Measurements from ENCODE around the gene ANXA8.

The ANXA8 gene

GRCh38 chr10:47451273-47451997 lies 32.5 kb downstream of the ANXA8 start:
- DNase-seq, result no peak
- no peak overlapping the region for H3K27ac ChIP-seq
- H3K36me3 ChIP-seq (replicated peaks), result no peaks in the 10 kb centered on the region
- H3K4me3 ChIP-seq (ENCODE audit: low read depth, low read length), result no peak overlapping the region
- TF ChIP-seq CTCF (IDR thresholded peaks at IDR 0.05; ENCODE audit: low read depth, low read length, missing control alignments), result no peak
- in situ Hi-C loops (cut with HindIII; ENCODE audit: low pct_ligation_motif_present, low sequenced_read_pairs), result no loop called here
- H3K27me3 ChIP-seq (replicated peaks), result peaks cover 4% of the 10 kb centered on the region

- in situ Hi-C loops (cut with HindIII; ENCODE audit: low pct_ligation_motif_present, low sequenced_read_pairs), result no loop called here
- peaks cover 4% of the 10 kb centered on the region for H3K27me3 ChIP-seq (replicated peaks)
- no peak for TF ChIP-seq CTCF (IDR thresholded peaks at IDR 0.05; ENCODE audit: low read depth, low read length, missing control alignments)
- no peak overlapping the region for H3K4me3 ChIP-seq (ENCODE audit: low read depth, low read length)
- no peak overlapping the region for H3K27ac ChIP-seq
- H3K36me3 ChIP-seq (replicated peaks), result no peaks in the 10 kb centered on the region
- DNase-seq, result no peak
Observed at GRCh38 chr10:47450442-47450841, 33.5 kb downstream of the ANXA8 start.

- H3K27me3 ChIP-seq (replicated peaks), result peaks cover 4% of the 10 kb centered on the region
- no peak for DNase-seq
- in situ Hi-C loops (cut with HindIII; ENCODE audit: low pct_ligation_motif_present, low sequenced_read_pairs), result no loop called here
- H3K36me3 ChIP-seq (replicated peaks), result no peaks in the 10 kb centered on the region
- H3K27ac ChIP-seq, result no peak overlapping the region
- H3K4me3 ChIP-seq (ENCODE audit: low read depth, low read length), result no peak overlapping the region
- no peak for TF ChIP-seq CTCF (IDR thresholded peaks at IDR 0.05; ENCODE audit: low read depth, low read length, missing control alignments)
Observed at GRCh38 chr10:47449979-47450378, 33.9 kb downstream of the ANXA8 start.

GRCh38 chr10:47449102-47449978 lies 34.6 kb downstream of the ANXA8 start:
- in situ Hi-C loops (cut with HindIII; ENCODE audit: low pct_ligation_motif_present, low sequenced_read_pairs), result no loop called here
- TF ChIP-seq CTCF (IDR thresholded peaks at IDR 0.05; ENCODE audit: low read depth, low read length, missing control alignments), result no peak

GRCh38 chr10:47447705-47448104 lies 36.2 kb downstream of the ANXA8 start:
- no peak overlapping the region for H3K4me3 ChIP-seq (ENCODE audit: low read depth, low read length)
- H3K27ac ChIP-seq, result no peak overlapping the region
- in situ Hi-C loops (cut with HindIII; ENCODE audit: low pct_ligation_motif_present, low sequenced_read_pairs), result no loop called here
- no peaks in the 10 kb centered on the region for H3K27me3 ChIP-seq (replicated peaks)
- no peak for TF ChIP-seq CTCF (IDR thresholded peaks at IDR 0.05; ENCODE audit: low read depth, low read length, missing control alignments)
- no peak for DNase-seq
- no peaks in the 10 kb centered on the region for H3K36me3 ChIP-seq (replicated peaks)

More at GRCh38 chr10:47449102-47449978, 34.6 kb downstream of the ANXA8 start:
- H3K4me3 ChIP-seq (ENCODE audit: low read depth, low read length), result no peak overlapping the region
- no peak for DNase-seq
- no peaks in the 10 kb centered on the region for H3K36me3 ChIP-seq (replicated peaks)
- peaks cover 3% of the 10 kb centered on the region for H3K27me3 ChIP-seq (replicated peaks)
- no peak overlapping the region for H3K27ac ChIP-seq
